ENCODE data around the gene NPL.

Gene NPL

GRCh38 chr1:182789138-182790076 lies at the start of gene NPL:
Gene NPL (plus strand): TSS chr1:182789773. CDS start chr1:182794372, 4,599 bp downstream.
- DNase-seq (ENCODE audit: low read depth, low spot score) = peak; percentile 62

GRCh38 chr1:182740120-182740519 lies 49.5 kb upstream of the NPL start:
- no peak for DNase-seq (ENCODE audit: low read depth, low spot score)

- no peak for DNase-seq (ENCODE audit: low read depth, low spot score)
These were observed 46.8 kb upstream of the NPL start for GRCh38 chr1:182742780-182743179.

GRCh38 chr1:182752077-182752988 lies 37.2 kb upstream of the NPL start:
- no peak for DNase-seq (ENCODE audit: low read depth, low spot score)

GRCh38 chr1:182754087-182754486 lies 35.5 kb upstream of the NPL start:
- DNase-seq (ENCODE audit: low read depth, low spot score) = no peak

GRCh38 chr1:182754543-182755314 lies 34.8 kb upstream of the NPL start:
- DNase-seq (ENCODE audit: low read depth, low spot score) = no peak

- no peak for DNase-seq (ENCODE audit: low read depth, low spot score)
These were observed 33.9 kb upstream of the NPL start for GRCh38 chr1:182755632-182756031.

- no peak for DNase-seq (ENCODE audit: low read depth, low spot score)
These were observed 33.1 kb upstream of the NPL start for GRCh38 chr1:182756423-182756822.

GRCh38 chr1:182761396-182762395 lies 27.9 kb upstream of the NPL start:
- no peak for DNase-seq (ENCODE audit: low read depth, low spot score)

GRCh38 chr1:182762536-182762935 lies 27.0 kb upstream of the NPL start:
- DNase-seq (ENCODE audit: low read depth, low spot score) = no peak

- no peak for DNase-seq (ENCODE audit: low read depth, low spot score)
These were observed 25.4 kb upstream of the NPL start for GRCh38 chr1:182764029-182764727.

GRCh38 chr1:182765391-182765790 lies 24.2 kb upstream of the NPL start:
- DNase-seq (ENCODE audit: low read depth, low spot score) = no peak

GRCh38 chr1:182766050-182766449 lies 23.5 kb upstream of the NPL start:
- no peak for DNase-seq (ENCODE audit: low read depth, low spot score)

GRCh38 chr1:182766881-182767645 lies 22.5 kb upstream of the NPL start:
- DNase-seq (ENCODE audit: low read depth, low spot score) = no peak

- no peak for DNase-seq (ENCODE audit: low read depth, low spot score)
These were observed 20.6 kb upstream of the NPL start for GRCh38 chr1:182768963-182769362.

- DNase-seq (ENCODE audit: low read depth, low spot score) = no peak
These were observed 19.3 kb upstream of the NPL start for GRCh38 chr1:182770232-182770631.

GRCh38 chr1:182771187-182771984 lies 18.2 kb upstream of the NPL start:
- no peak for DNase-seq (ENCODE audit: low read depth, low spot score)

- no peak for DNase-seq (ENCODE audit: low read depth, low spot score)
These were observed 12.2 kb upstream of the NPL start for GRCh38 chr1:182777386-182777785.
